ENCODE data around the gene DERA.

GRCh38 chr12:15873556-15873955 is 37.6 kb upstream of the DERA start:
- TF ChIP-seq CTCF (IDR thresholded peaks at IDR 0.05): no peak
- TF ChIP-seq EZH2 (IDR thresholded peaks at IDR 0.05): no peak
- TF ChIP-seq EZH2phosphoT487 (IDR thresholded peaks at IDR 0.05): no peak
